Urinary bladder (tissue), 4 donors: ENCODE data around the gene AGAP5. TPM values are rescaled to one million over a fixed set of nuclear protein-coding genes. Genes with fewer than 3 reads are reported as not detected.

ENCODE experiments used
- DNase-seq: peaks from one replicate; pipeline ENCODE4 v3.0.0-alpha.2; 2015; ENCODE audit errors: extremely low spot score
- H3K27ac ChIP-seq: one replicate; pipeline ENCODE4 v1.5.1; 2013; ENCODE audit warnings: low read depth, mild to moderate bottlenecking, moderate library complexity
- H3K36me3 ChIP-seq: one replicate; pipeline ENCODE4 v1.6.1; 2013; ENCODE audit warnings: mild to moderate bottlenecking, moderate library complexity; ENCODE audit not compliant: insufficient read depth
- H3K4me1 ChIP-seq: one replicate; pipeline ENCODE4 v1.6.1; 2013; ENCODE audit warnings: mild to moderate bottlenecking, moderate library complexity; ENCODE audit not compliant: insufficient read depth
- H3K4me3 ChIP-seq: one replicate; pipeline ENCODE4 v1.5.1; 2013; ENCODE audit warnings: low read depth, low read length
- WGBS: extraction: QIAGEN DNeasy Blood & Tissue Kit; methylation state at CpG from one replicate; pipeline ENCODE4 v1.1.7; 2013; 5-methylcytosine and 5-hydroxymethylcytosine counted together
- polyA plus RNA-seq: library from polyadenylated mRNA; stranded (reverse); fragments of 200-250 nt; gene quantifications from one replicate; pipeline ENCODE4 v1.2.3, GENCODE V29; 2013
- total RNA-seq: library from RNA; depleted of rRNA; stranded (reverse); fragments of >200 nt; gene quantifications from one replicate; pipeline ENCODE4 v1.2.3, GENCODE V29; 2014
- donor health status: healthy with polysubstance abuse.
- donor health status: healthy.

AGAP5 gene
- total and polyA plus RNA-seq, 2 donors = 2.6 to 8.0 TPM

DNA sequence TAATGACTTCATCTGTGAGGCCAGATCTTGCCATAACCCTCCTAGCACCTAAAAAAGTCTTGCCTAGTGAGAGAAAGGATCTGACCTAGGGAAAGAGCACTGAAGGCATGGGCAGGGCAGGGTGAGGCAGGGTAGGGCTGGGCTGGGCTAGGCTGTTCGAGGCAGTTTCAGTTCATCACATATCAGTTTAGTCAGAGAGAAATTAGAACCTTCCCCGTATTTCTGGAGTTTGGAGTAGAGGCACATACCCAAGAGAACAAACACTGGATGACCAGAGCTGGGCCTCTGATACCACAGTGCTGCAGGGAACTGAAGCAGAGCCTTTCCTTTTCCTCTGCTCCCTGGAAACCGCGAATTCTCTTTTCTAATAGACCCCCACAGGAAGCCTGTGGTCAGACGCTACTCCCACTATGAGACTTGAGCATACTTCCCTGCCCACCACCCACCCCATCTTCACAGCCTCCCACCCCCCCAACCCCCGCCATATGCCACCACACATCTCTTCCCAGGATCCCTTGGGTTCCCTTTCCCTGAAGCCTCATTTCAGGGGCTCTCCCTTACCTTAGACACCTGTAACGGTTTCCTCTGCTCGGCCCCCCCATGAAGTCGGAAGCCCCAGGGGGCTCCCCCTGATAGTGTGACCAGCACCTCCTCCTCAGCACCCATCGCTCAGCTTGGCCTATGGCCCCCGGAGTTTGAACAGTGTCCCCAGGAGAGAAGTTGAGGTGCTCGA is 42.5 kb downstream of the AGAP5 start:
- Histone ChIP-seq H3K27ac (no peak overlapping the region), H3K4me3 (no peak overlapping the region), H3K36me3 (no peaks in the 10 kb centered on the region), H3K4me1 (no peaks in the 10 kb centered on the region)
- WGBS = 80% methylated on average over 12 of the region's 12 CpGs
- DNase-seq = no peak

DNA sequence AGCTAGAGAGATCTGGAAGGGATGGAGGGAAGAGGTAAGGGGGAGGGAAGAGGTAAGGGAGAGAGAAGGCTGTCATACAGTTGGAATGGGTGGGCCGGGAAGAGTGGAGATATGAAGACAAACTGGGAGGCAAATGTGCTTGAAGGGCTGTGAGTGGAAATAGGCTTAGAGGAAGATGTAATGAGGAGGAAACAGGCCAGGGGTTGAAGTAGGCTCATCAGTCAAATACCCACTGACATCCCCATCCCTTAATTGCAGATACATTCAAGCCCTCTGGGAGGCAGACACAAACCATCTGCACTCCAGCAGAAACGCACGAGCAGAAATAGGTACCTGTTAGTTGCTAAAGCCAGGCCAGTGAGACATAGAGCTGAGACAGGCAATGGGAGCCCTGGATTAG is 44.2 kb downstream of the AGAP5 start:
- Histone ChIP-seq H3K36me3 (no peaks in the 10 kb centered on the region), H3K4me3 (no peak overlapping the region), H3K27ac (no peak overlapping the region), H3K4me1 (no peaks in the 10 kb centered on the region)
- 82% methylated on average over 3 of the region's 3 CpGs for WGBS
- no peak for DNase-seq

GRCh38 chr10:73653195-73653594 is 44.7 kb downstream of the AGAP5 start:
- Histone ChIP-seq H3K4me3 (no peak overlapping the region), H3K36me3 (no peaks in the 10 kb centered on the region), H3K27ac (no peak overlapping the region), H3K4me1 (no peaks in the 10 kb centered on the region)
- 91% methylated on average over 11 of the region's 11 CpGs for WGBS
- no peak for DNase-seq

DNA sequence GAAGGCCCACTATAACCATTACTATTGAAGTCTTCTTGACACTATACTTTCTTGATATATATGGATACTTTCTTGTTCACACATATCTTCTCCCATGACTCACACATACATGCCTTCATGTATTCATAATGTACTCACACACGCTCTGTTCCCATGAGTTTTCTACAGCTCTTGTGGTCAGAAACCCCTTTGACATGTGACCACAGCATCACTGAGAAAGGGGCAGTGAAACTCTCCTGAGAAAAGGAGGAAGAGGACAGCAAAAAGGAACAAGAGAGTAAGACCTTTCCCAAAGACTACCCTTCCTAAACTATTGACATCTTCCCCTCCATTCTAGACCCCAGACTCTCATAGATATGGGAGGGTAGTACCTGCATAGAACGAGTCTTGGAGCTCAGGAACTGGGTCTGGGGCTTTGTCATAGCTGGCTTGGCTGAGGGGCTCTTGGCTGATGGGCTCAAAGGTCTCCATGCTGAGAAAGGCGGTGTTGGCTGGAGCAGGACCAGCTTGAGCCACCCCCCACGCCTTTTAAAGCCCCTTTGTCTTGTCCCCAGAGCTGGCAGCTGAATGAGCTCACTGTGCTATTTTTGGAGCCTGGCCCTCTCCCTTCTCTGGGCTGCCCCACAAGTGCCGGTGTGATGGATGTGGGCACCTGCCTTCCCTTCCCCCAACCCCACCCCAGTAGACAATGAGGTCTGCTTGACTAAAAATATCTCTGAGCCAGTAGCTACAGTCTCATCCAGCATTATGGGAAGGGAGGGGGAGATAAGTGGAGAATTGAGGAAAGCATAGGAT is 47.2 kb downstream of the AGAP5 start:
- H3K4me3 ChIP-seq = no peak overlapping the region
- H3K4me1 ChIP-seq = no peaks in the 10 kb centered on the region
- no peak for DNase-seq
- no peaks in the 10 kb centered on the region for H3K36me3 ChIP-seq
- H3K27ac ChIP-seq = no peak overlapping the region
- 65% methylated on average over 5 of the region's 5 CpGs for WGBS

DNA sequence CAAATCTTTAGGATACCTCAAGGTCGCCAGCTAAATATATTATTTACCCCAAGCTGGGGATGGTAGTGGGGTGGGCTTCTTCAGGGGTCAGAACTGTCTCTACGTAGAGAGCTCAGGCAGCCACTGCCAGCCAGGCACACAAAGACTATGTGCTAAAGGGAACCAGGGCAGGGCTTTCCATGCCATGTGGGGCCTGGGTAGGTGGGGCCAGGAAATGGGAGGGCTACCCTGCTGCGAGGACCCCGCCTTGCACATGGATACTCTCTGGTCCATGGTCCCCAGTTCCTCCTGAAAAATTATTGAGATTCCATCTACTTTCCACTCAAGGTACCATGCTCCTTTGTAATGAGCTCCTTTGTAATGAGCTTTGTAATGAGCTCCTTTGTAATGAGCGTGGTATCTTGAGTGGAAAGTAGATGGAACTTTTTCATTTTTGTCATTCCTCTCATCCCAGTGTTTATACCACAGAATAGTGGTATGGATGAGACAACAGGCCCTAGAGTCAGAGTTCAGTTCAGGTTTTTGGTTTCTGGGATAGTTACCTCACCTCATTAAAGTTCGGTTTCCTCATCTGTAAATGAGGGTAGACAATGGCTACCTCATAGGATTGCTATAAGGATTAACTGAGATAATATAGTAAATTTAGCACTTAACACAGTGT is 47.9 kb downstream of the AGAP5 start:
- no peaks in the 10 kb centered on the region for H3K36me3 ChIP-seq
- no peak overlapping the region for H3K27ac ChIP-seq
- no peak overlapping the region for H3K4me3 ChIP-seq
- no peaks in the 10 kb centered on the region for H3K4me1 ChIP-seq
- no peak for DNase-seq
- 96% methylated on average over 6 of the region's 6 CpGs for WGBS

GRCh38 chr10:73648975-73649829 is 48.7 kb downstream of the AGAP5 start:
- 71% methylated on average over 4 of the region's 4 CpGs for WGBS
- H3K36me3 ChIP-seq = no peaks in the 10 kb centered on the region

DNA sequence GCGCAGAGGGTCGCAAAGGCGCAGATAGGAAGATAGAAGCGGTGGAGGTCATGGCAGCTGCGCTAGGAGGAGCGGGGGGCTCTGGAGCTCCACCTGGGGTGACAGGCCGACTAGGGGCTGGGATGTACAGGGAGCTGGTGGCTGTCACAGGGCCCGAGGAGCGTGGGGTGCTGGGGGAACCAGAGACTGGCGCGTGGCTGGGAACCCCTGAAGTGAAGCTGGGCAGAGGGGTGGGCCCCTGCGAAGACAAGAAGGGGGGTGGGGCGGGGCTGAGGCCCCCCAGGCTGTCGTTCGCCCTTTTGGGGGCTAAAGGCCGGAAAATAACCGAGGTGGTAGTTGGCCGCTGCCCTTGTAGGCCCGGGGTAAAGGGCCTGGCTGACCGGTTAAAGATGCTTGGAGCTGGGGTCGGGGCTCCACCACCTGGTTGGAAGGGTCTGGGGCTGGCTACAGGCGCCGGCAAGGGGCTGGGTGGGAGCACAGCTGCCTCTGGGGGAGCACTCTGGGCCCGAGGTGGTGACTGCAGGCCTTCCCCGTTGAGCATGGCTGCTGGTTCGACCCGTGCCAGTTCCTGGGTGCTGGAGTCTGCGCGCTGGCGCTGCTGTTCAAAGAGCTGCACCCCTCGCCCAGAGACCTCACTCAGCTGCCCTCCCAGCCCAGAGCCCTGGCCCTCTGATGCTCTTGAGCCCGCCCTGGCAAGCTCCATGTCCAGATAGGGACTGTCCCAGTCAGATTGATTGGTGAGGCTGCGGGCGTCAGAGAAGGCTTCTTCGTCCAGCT is 49.8 kb downstream of the AGAP5 start:
- H3K4me1 ChIP-seq = no peaks in the 10 kb centered on the region
- 22% methylated on average over 35 of the region's 35 CpGs for WGBS

More at GRCh38 chr10:73648975-73649829, 48.7 kb downstream of the AGAP5 start:
- DNase-seq = no peak
- no peaks in the 10 kb centered on the region for H3K4me1 ChIP-seq
- H3K27ac ChIP-seq = no peak overlapping the region
- no peak overlapping the region for H3K4me3 ChIP-seq

DNA sequence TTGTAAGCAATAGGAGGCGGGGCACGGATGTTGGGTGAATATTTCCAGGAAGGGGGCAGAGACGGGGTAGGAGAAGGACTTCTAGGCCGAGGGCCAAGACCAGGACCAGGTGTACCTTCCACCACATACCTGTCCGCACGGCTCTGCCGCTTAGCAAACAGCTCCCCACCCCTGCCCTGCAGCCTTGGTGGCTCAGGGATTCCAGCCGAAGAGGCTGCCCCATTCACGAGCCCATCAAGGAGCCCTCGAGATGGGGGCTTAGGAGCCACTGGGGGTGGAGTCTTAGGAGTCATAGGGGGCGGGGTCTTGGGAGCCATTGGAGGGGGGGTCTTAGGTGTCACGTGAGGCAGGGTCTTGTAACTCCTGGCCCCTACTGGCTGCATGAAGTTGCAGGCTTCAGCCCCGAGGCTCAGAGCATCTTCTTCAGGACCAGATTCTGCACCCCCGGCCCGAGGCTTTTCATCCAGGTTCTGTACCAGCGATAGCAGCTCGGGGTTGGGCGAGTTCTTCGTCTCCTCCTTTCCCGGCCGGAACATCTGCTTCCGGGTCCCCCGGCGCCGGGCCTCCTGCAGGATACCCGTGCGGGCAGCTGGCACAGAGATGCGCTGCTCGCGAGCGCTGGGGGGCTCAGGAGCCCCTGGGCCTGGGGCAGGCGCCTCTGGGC is 50.6 kb downstream of the AGAP5 start:
- peak; percentile 45 for DNase-seq
- H3K4me3 ChIP-seq = peak overlapping the region; percentile 69
- 9% methylated on average over 32 of the region's 32 CpGs for WGBS
- H3K4me1 ChIP-seq = no peaks in the 10 kb centered on the region
- H3K36me3 ChIP-seq = no peaks in the 10 kb centered on the region
- no peak overlapping the region for H3K27ac ChIP-seq

More for the DNA sequence above, 49.8 kb downstream of the AGAP5 start:
- no peaks in the 10 kb centered on the region for H3K36me3 ChIP-seq
- no peak for DNase-seq
- no peak overlapping the region for H3K27ac ChIP-seq
- peak overlapping the region; percentile 69 for H3K4me3 ChIP-seq

DNA sequence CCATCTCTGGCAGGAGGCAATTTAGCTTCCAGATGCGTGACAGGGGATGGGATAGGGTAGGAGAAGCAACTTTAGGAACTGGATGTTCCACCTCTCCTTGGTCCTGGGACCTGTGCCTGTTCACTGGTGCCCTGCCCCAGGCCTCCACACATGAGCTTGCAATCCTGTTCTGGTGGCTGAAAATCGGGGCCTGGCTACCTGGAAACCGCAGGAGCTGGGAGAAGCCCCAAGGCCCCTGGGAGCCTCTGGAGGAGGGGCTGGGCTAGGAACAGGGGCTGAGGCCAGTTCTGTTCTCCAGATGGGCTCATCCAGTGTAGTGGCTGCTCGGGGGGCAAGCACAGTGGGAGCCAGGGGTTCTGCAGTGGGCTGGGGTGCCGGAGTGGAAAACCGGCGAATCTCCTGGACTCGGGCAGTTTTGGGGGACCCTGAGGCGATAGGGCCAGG is 51.3 kb downstream of the AGAP5 start:
- 88% methylated on average over 9 of the region's 9 CpGs for WGBS
- H3K4me3 ChIP-seq = no peak overlapping the region
- no peaks in the 10 kb centered on the region for H3K36me3 ChIP-seq
- DNase-seq = no peak
- H3K27ac ChIP-seq = no peak overlapping the region
- H3K4me1 ChIP-seq = no peaks in the 10 kb centered on the region

GRCh38 chr10:73645251-73645650 is 52.7 kb downstream of the AGAP5 start:
- no peak for DNase-seq
- H3K4me1 ChIP-seq = no peaks in the 10 kb centered on the region
- no peaks in the 10 kb centered on the region for H3K36me3 ChIP-seq
- WGBS = 80% methylated on average over 3 of the region's 3 CpGs
- no peak overlapping the region for H3K27ac ChIP-seq
- H3K4me3 ChIP-seq = no peak overlapping the region

DNA sequence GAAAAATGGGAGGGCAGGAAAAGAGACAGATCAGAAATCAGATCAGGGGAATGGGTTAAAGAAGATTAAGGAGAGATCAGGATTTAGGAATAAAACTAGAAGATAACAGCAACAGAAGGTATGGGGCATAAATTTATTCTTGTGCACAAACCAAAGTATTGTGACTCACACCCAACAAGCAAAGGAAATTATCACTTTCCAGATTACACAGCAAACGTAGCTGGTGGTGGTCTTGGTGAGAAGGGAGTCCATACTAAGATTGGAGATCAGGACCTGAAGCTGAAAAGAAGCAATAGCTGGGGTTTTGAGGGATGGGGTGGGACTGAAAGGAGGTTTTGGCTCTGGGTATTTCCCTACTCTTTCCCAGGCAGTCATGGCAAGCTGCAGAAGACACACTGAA is 53.1 kb downstream of the AGAP5 start:
- no peak overlapping the region for H3K4me3 ChIP-seq
- DNase-seq = no peak
- H3K27ac ChIP-seq = no peak overlapping the region
- H3K4me1 ChIP-seq = no peaks in the 10 kb centered on the region
- no peaks in the 10 kb centered on the region for H3K36me3 ChIP-seq
- 65% methylated on average over 1 of the region's 1 CpG for WGBS

DNA sequence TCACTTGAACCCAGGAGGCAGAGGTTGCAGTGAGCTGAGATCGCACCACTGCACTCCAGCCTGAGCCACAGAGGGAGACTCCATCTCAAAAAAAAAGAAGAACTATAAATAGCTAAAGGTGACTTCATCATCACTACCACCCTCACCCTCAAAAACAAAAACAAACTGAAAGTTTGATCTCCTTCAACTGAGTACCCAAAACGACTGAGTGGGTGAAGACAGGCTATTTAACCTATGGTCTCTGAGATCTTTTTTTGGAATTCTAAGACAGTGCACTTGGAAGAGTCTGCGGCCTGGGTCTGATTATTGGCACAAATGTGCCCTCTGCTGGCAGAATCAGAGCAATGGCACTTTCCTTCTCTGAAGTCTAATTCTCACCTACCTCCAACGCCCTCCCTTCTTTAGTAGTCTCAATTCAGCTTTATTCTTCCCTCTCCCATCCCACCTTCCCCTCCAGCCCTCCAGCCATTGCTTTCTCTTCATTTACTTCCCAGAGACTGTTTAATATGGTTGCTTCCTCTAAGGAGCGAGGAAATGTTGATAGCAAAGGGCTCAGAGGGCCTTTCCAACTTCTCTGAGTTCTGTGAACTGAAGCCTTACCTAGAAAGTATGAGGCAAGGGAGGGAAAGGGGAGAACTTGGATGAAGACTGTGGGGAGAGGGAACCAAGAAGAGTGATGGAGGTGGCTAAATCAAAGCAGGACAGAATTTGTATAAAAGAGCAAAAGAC is 53.7 kb downstream of the AGAP5 start:
- no peaks in the 10 kb centered on the region for H3K4me1 ChIP-seq
- DNase-seq = peak; percentile 31
- no peak overlapping the region for H3K4me3 ChIP-seq
- no peak overlapping the region for H3K27ac ChIP-seq
- H3K36me3 ChIP-seq = no peaks in the 10 kb centered on the region
- 18% methylated on average over 5 of the region's 5 CpGs for WGBS
